ENCODE measurements around the gene GBP3.
"Not testable (repeated sequence)": the region's sequence is repeated elsewhere in the genome, so short reads cannot be mapped to it uniquely, and the experiment has no call there.

GRCh38 chr1:89018318-89018717 lies 4.3 kb downstream of the GBP3 start:
- TF ChIP-seq POLR2AphosphoS5 (IDR thresholded peaks at IDR 0.05; ENCODE audit: low read depth); CTCF (conservative IDR thresholded peaks at IDR 0.05; ENCODE audit: low read depth in 2 of 2); EZH2phosphoT487 (IDR thresholded peaks at IDR 0.05; ENCODE audit: unreplicated experiment); CREB1 (CRISPR knock-in tag; IDR thresholded peaks at IDR 0.05; ENCODE audit: low read depth); EZH2 (IDR thresholded peaks at IDR 0.05; ENCODE audit: low read depth, unreplicated experiment): not testable (repeated sequence)
- TF ChIP-seq, protein P1, sequence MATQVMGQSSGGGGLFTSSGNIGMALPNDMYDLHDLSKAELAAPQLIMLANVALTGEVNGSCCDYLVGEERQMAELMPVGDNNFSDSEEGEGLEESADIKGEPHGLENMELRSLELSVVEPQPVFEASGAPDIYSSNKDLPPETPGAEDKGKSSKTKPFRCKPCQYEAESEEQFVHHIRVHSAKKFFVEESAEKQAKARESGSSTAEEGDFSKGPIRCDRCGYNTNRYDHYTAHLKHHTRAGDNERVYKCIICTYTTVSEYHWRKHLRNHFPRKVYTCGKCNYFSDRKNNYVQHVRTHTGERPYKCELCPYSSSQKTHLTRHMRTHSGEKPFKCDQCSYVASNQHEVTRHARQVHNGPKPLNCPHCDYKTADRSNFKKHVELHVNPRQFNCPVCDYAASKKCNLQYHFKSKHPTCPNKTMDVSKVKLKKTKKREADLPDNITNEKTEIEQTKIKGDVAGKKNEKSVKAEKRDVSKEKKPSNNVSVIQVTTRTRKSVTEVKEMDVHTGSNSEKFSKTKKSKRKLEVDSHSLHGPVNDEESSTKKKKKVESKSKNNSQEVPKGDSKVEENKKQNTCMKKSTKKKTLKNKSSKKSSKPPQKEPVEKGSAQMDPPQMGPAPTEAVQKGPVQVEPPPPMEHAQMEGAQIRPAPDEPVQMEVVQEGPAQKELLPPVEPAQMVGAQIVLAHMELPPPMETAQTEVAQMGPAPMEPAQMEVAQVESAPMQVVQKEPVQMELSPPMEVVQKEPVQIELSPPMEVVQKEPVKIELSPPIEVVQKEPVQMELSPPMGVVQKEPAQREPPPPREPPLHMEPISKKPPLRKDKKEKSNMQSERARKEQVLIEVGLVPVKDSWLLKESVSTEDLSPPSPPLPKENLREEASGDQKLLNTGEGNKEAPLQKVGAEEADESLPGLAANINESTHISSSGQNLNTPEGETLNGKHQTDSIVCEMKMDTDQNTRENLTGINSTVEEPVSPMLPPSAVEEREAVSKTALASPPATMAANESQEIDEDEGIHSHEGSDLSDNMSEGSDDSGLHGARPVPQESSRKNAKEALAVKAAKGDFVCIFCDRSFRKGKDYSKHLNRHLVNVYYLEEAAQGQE (IDR thresholded peaks at IDR 0.05; ENCODE audit: unreplicated experiment): not testable (repeated sequence)
